ENCODE results near the gene PWWP2A.

- TF ChIP-seq, protein P1, sequence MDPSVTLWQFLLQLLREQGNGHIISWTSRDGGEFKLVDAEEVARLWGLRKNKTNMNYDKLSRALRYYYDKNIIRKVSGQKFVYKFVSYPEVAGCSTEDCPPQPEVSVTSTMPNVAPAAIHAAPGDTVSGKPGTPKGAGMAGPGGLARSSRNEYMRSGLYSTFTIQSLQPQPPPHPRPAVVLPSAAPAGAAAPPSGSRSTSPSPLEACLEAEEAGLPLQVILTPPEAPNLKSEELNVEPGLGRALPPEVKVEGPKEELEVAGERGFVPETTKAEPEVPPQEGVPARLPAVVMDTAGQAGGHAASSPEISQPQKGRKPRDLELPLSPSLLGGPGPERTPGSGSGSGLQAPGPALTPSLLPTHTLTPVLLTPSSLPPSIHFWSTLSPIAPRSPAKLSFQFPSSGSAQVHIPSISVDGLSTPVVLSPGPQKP (IDR thresholded peaks at IDR 0.05; ENCODE audit: borderline replicate concordance, low read depth, low read length): no peak
- TF ChIP-seq CTCF (conservative IDR thresholded peaks at IDR 0.05; ENCODE audit: low read depth, low read length): no peak
- no peak for TF ChIP-seq POLR2A (IDR thresholded peaks at IDR 0.05; ENCODE audit: low read depth, low read length)
- no peak for TF ChIP-seq RAD21 (IDR thresholded peaks at IDR 0.05; ENCODE audit: low read length)
- no peak for TF ChIP-seq MXI1 (IDR thresholded peaks at IDR 0.05; ENCODE audit: borderline replicate concordance, low read depth, low read length)
- TF ChIP-seq FOS (IDR thresholded peaks at IDR 0.05; ENCODE audit: low read depth, low read length): no peak
- no peak for TF ChIP-seq RFX5 (IDR thresholded peaks at IDR 0.05; ENCODE audit: low read depth, low read length)
These were observed 9.4 kb upstream of the PWWP2A start for GRCh38 chr5:160128632-160129031.

All from IMR-90 (cell line).